WTC11 (cell line): Measurements from ENCODE around the gene PLIN3.

Experiments used
- CTCF ChIP-seq: fragments of 200-600 bp; IDR thresholded peaks from 2 replicates; pipeline ENCODE4 v1.8.0; 2022; ENCODE audit warnings: antibody characterized with exemption
- E2F5 ChIP-seq: sonication (generic); formaldehyde crosslinking; IDR thresholded peaks from 2 replicates; pipeline ENCODE4 v1.8.1; 2022; ENCODE audit warnings: mild to moderate bottlenecking, moderate library complexity, missing genetic modification reagents
- ETV6 ChIP-seq: sonication (generic); formaldehyde crosslinking; IDR thresholded peaks from 2 replicates; pipeline ENCODE4 v1.8.1; 2022; ENCODE audit warnings: mild to moderate bottlenecking, missing genetic modification reagents
- GABPB1 ChIP-seq: sonication (generic); formaldehyde crosslinking; IDR thresholded peaks from 2 replicates; pipeline ENCODE4 v1.8.1; 2023; ENCODE audit warnings: mild to moderate bottlenecking, missing genetic modification reagents
- GTF2I ChIP-seq: fragments of 250-450 bp; sonication (Bioruptor Pico); conservative IDR thresholded peaks from 2 replicates; pipeline ENCODE4 v1.4.0; 2021; ENCODE audit warnings: mild to moderate bottlenecking
- USF2 ChIP-seq: sonication (generic); formaldehyde crosslinking; IDR thresholded peaks from 2 replicates; pipeline ENCODE4 v1.8.1; 2023; ENCODE audit warnings: mild to moderate bottlenecking, missing genetic modification reagents, moderate library complexity
- TF ChIP-seq, protein P1 (sequence below): sonication (generic); formaldehyde crosslinking; IDR thresholded peaks from 2 replicates; pipeline ENCODE4 v1.8.1; 2022; ENCODE audit warnings: low read depth, mild to moderate bottlenecking, moderate library complexity, missing genetic modification reagents, borderline replicate concordance

GRCh38 chr19:4878491-4878968, 11.1 kb upstream of the PLIN3 start:
- TF ChIP-seq CTCF: no peak
- TF ChIP-seq, protein P1, sequence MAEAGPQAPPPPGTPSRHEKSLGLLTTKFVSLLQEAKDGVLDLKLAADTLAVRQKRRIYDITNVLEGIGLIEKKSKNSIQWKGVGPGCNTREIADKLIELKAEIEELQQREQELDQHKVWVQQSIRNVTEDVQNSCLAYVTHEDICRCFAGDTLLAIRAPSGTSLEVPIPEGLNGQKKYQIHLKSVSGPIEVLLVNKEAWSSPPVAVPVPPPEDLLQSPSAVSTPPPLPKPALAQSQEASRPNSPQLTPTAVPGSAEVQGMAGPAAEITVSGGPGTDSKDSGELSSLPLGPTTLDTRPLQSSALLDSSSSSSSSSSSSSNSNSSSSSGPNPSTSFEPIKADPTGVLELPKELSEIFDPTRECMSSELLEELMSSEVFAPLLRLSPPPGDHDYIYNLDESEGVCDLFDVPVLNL (CRISPR knock-in tag): no peak
- TF ChIP-seq GABPB1 (CRISPR knock-in tag): no peak
- no peak for TF ChIP-seq E2F5 (CRISPR knock-in tag)
- TF ChIP-seq USF2: no peak
- TF ChIP-seq GTF2I (CRISPR knock-in tag): no peak
- TF ChIP-seq ETV6: no peak
